Stimulated activated CD4-positive, alpha-beta T cell treated with anti-CD3 and anti-CD28 coated beads, Interleukin-4, amount 100 ng/mL, for 48 hours (primary cell): Measurements from ENCODE around the gene PSMG2.

Source experiments
- DNase-seq, 2 donors: peaks; one replicate each; pipeline ENCODE4 v3.0.0-alpha.2; 2020; ENCODE audit warnings: low read depth in 2 of 2

Gene PSMG2

DNA sequence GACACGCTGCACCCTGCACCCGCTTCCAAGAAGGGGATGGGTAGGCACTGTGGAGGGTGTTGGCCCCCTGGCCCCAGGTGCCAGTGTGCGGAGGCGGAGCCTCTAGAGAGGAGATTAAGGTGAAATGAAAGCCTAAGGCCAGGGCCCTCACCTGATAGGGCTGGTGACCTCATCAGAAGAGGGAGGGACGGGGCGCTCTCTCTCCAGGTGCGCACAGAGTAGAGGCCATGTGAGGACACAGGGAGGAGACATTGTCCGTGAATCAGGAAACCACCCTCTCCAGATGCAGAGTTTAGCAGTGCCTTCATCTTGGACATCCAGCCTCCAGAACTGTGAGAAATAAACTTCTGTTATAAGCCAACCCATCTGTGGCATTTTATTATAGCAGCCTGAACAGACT is 62.3 kb downstream of the PSMG2 start:
- DNase-seq, result no peak

DNA sequence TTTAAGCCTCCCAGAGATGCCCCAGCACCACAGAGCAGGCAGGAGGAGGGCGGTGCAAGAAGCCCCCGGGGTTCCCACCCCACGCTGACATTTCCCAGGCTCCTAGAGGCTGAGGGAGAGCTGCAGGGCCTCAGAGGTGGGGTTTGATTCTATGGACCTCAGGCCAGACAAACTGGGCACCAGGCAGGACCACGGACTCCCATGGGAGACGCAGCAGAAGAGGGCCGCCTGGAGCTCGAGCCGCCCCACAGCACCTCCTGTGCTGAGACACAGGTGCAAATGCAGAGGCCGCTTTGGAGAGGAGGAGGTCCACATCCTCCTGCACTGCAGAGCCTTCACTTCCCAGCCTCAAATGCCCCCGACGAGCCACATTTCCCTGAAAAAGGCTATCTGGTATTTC is 62.7 kb downstream of the PSMG2 start:
- no peak for DNase-seq

DNA sequence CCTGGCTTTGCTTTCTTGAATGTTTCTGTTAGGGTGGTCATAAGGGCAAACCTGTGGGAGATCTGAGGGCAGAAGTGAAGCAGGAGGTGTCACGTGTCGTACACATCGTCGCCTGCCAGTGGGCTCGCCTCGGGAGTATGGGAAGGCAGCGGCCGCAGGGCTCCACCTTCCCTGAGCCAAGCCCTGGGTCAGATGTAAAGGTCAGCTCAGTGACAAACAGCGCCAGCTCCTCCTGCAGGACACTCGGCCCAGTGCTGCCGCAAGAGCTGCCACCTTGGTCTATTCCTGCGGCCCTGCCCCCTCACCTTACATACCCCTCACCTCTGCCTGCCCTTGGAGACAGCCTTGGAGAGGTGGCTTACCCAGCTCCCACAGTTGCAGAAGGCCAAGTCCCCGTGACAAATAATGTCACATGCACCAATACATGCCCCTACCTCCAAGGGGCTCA is 64.2 kb downstream of the PSMG2 start:
- DNase-seq, result no peak

DNA sequence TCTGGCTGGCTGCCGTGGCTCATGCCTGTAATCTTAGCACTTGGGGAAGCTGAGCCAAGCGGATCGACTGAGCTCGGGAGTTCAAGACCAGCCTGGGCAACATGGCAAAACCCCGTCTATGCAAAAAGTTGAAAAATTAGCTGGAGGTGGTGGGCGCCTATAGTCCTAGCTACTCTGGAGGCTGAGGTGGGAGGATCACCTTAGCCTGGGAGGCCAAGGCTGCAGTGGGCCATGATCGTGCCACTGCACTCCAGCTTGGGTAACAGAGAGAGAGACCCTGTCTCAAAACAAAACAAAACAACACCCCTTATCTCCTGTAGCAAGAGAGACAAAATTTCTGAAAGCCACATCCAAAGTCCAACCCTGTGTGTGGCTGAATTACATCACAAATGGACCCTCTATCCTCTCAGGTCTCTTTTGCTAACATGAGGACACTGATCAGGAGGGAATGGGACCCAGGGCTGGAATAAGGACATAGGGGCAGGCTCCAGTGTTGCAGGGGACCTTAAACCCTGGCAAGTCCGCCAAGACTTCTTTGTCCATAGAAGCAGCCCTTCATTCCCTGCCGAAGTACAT is 64.8 kb downstream of the PSMG2 start:
- DNase-seq, result no peak

DNA sequence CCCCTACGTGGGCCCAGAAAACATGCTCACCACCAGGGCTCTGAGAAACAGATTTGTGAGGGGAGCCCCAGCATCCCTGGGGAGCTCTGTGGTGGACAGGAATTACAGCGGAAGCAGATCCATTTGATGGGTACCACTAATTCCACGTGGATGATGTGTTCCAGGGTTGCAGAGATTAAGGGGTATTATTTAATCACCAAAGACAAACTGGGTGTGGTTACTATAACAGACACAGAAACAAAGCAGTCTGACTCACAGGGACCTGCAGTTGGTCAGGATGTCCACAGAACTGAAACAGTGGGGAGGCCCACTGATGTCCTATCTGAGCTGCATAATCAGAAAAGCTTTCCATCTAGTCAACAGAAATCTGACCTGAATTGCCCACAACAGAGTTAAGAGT is 65.8 kb downstream of the PSMG2 start:
- DNase-seq, result no peak

DNA sequence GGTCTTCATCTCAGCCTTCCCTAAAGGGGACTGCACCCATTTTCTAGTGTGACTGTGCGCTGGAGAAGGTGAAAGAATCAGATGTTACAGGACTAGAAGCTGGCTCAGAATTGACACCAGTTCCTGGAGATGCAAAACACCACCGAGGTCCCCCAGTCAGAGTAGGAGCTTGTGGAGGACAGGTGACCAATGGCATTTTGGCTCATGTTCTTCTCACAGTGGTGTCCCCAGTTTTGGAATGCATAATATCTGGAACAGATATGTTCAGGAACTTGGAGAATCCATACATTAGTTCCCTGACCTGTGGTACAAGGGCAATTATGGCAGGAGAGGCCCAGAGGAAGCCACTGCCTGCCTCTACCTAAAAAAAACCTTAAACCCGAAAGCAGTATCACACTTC is 66.3 kb downstream of the PSMG2 start:
- no peak for DNase-seq

DNA sequence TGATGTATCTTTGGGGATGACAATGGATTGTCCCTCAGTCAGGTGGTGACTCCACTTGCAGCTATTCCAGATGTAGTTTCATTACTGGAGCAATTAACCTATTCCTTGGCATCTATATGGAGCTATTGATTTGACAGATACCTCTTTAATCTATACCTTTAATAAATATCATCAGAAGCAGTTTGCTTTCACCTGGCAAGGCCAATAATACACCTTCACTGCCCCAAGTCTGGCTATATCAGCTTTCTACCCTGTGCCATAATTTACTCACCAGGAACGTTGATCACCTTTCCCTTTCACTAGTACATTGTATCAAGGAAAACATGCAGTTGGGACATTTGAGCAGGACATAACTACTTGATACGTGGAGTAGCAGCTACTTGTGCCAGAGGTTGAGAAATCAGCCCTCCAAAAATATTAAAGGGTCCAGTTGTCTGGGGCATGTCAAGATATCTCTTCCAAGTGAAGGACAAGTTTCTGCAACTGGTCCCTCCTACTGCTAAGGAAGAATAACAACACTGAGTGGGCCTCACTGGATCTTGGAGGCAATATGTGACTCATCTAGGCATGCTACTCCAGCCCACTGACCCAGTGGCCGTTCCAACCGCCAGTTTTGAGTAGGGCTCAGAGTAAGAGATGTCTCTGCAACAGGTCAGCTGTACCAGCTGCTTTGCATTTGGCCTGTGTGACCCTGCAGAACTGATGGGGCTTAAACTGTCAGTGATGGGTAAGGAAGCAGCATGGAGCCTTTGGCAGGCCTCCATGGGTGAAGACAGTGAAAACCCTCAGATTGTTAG is 67.0 kb downstream of the PSMG2 start:
- DNase-seq, result no peak

DNA sequence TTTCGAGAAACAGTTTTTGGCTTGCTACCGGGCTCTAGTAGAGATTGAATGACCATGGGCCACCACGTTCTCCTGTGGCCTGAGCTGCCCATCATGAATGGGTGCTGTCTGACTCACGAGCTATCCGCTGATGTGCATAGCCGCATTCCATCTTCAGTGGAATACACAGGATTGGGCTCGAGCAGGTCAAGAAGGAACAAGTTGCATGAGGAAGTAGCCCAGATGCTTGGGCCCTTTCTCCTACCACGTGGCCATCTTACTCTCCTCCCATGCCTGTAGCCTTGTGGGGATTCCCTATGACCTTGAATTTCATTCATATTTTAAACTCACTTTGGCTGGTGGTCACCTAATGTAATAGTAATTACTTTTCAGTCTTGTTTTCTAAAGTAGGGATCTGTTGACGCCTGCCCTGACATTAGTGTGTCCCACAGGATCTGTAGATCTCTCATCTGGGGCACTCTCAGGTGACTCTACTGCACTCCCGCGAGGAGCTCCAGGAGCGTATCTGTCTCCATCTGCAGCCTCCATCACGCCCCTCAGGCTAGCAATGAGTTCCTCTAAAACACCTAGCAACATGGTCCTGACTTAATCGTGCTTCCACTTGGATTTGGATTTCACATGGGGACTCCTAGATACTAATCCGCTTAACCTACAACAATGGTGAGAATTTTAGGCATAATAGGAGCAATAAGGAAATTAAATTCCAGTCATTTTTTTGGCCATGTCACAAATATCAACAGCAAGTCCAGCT is 67.8 kb downstream of the PSMG2 start:
- DNase-seq, result no peak

DNA sequence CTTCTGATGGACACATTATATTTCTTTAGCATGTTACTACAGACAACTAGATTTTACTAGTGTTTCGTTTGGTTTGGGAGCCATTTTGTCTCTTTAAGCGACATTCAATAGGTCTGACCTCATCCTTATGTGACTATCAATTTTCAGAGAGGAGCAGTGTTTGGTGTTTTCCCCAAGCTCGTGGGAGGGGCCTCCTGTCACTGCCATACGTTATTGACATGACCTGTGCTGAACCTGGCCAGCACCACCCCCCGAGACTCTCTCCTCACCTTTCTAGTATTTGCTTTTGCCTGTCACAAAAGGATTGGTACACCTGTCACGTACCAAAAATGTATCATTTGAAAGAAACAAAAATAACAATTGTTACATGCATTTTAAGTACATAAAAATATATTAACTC is 69.3 kb downstream of the PSMG2 start:
- DNase-seq, result no peak

DNA sequence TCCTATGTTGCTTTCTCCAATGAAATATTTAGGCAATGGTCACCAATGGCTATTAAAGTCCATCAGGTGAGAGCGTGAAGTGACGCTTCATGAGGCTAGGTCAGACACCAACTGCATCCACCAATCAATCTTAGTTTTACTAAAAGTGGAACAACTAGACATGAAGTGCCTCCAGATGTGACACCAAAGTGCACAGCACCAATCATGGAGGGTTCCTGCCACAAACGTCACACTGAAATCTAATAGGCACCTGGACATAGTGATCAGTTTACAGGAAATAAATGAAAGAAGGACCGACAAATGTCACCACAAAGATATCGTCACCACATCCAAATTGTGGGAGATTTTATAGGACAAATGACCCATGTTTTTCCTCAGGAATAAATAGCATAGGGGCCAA is 70.5 kb downstream of the PSMG2 start:
- DNase-seq, result no peak

DNA sequence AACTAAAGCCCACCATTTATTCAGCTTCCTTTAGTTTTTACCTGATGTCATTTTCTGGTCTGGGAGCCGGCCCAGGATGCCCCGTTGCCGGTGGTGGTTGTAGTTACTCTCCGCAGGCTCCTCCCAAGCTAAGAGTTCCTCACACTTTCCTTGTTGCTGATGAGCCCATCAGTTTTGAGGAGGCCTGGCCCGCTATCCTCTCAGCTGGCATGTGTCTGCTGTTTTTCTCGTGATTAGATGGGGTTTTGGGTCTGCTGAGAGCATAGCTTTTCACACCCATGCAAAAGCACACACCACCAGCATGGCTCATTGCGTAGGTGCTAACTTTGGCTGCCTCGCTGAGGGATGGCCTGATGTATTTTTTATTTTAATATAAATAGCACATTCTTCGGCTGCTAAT is 72.1 kb downstream of the PSMG2 start:
- DNase-seq, result no peak
